Measurements from ENCODE around the gene CIT. TPM values are rescaled to one million over a fixed set of nuclear protein-coding genes. Genes with fewer than 3 reads are reported as not detected.

CIT gene, protein sequence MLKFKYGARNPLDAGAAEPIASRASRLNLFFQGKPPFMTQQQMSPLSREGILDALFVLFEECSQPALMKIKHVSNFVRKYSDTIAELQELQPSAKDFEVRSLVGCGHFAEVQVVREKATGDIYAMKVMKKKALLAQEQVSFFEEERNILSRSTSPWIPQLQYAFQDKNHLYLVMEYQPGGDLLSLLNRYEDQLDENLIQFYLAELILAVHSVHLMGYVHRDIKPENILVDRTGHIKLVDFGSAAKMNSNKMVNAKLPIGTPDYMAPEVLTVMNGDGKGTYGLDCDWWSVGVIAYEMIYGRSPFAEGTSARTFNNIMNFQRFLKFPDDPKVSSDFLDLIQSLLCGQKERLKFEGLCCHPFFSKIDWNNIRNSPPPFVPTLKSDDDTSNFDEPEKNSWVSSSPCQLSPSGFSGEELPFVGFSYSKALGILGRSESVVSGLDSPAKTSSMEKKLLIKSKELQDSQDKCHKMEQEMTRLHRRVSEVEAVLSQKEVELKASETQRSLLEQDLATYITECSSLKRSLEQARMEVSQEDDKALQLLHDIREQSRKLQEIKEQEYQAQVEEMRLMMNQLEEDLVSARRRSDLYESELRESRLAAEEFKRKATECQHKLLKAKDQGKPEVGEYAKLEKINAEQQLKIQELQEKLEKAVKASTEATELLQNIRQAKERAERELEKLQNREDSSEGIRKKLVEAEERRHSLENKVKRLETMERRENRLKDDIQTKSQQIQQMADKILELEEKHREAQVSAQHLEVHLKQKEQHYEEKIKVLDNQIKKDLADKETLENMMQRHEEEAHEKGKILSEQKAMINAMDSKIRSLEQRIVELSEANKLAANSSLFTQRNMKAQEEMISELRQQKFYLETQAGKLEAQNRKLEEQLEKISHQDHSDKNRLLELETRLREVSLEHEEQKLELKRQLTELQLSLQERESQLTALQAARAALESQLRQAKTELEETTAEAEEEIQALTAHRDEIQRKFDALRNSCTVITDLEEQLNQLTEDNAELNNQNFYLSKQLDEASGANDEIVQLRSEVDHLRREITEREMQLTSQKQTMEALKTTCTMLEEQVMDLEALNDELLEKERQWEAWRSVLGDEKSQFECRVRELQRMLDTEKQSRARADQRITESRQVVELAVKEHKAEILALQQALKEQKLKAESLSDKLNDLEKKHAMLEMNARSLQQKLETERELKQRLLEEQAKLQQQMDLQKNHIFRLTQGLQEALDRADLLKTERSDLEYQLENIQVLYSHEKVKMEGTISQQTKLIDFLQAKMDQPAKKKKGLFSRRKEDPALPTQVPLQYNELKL (N-terminal part only)
- 10 to 100 TPM in 1 of 2 donors, 1 to 10 TPM in 1; 1.7 to 24.7 TPM for total RNA-seq
- polyA plus RNA-seq = 1 to 10 TPM in 1 of 2 donors, under 1 TPM in 1; 0.31 to 2.0 TPM

DNA sequence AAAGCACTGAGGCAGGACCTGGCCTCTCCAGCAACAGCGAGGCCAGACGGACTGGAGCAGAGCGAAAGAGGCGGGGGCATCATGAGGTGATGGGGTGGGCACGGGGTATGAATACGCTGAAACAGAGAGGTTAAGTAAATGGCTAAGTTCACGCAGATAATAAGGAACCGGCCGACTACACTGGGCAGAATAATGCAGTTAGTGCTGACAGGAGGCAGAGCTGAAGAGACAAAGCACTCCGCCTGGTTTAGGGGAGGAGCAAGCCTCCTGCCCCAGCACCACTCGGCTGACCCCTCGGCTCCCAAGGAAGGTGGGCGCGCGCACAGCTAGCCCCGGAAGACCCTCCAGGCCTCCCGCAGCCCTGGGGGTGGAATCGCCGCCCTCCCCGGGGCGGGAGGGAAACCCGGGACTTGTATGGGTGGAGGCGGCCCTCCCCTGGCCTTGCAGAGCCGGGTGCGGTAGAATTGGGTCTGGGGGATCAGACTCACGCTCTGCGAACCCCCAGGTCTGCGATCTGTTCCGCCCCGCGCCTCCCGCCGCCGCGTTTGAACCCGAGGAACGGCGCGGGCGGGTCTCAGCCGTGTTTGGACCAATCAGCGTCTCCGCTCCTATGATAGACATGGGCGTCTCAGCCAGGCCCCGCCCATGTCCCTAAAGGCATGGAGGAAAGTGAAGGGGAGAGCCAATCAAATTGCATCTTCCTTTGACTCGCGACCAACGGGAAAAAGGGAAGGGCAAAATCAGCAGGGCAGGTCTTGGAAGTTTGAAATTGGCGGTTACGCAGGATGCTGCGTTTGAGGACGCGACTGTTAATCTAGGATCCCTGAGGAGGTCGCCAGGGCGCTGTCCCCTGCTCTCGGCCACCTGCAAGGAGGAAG, at the start of gene CIT:
Gene CIT (minus strand): TSS at position 560 of the 878 bp plus-strand sequence. CDS start 1,152 bp downstream, outside the sequence.
- TF ChIP-seq SP1 (IDR thresholded peaks at IDR 0.05) (peak; percentile 53), JUND (IDR thresholded peaks at IDR 0.05) (no peak), HNF4G (IDR thresholded peaks at IDR 0.05) (no peak), EGR1 (IDR thresholded peaks at IDR 0.05; ENCODE audit: low read depth in 2 of 2) (no peak)
- WGBS = 3% methylated on average over 56 of the region's 56 CpGs
- Histone ChIP-seq H3K4me1 (ENCODE audit: control insufficient read depth in 4 of 4, insufficient read depth in 4 of 4, low read length in 3 of 4) (peaks cover 0 to 7% (median 2%) of the 10 kb centered on the region in 4 donors), H3K9ac (ENCODE audit: low read depth in 1 of 2, low read length in 2 of 2) (no peak within 1 kb of the TSS), H3K36me3 (ENCODE audit: control insufficient read depth in 4 of 4, insufficient read depth in 3 of 4, low read depth in 1 of 4, low read length in 3 of 4) (no peaks in the 10 kb centered on the region), H3K4me3 (ENCODE audit: low read depth in 1 of 3, low read length in 3 of 3) (peak within 1 kb of the TSS; percentile 49 to 61 (median 56)), H3K27me3 (ENCODE audit: control insufficient read depth in 4 of 4, insufficient read depth in 4 of 4, low read length in 3 of 4) (no peaks in the 10 kb centered on the region), H3K9me3 (ENCODE audit: control insufficient read depth in 4 of 4, low read length in 3 of 4) (no peaks in the 10 kb centered on the region), H3K27ac (ENCODE audit: low read depth in 1 of 2, low read length in 2 of 2) (no peak within 1 kb of the TSS)
- peak; percentile 91 for DNase-seq (ENCODE audit: low spot score)

GRCh38 chr12:119925269-119925668, 48.1 kb upstream of the CIT start:
- no peak overlapping the region for H3K9ac ChIP-seq (ENCODE audit: low read depth in 1 of 2, low read length in 2 of 2)
- no peaks in the 10 kb centered on the region for H3K36me3 ChIP-seq (ENCODE audit: control insufficient read depth in 4 of 4, insufficient read depth in 3 of 4, low read depth in 1 of 4, low read length in 3 of 4)
- H3K9me3 ChIP-seq (ENCODE audit: control insufficient read depth in 4 of 4, low read length in 3 of 4) = no peaks in the 10 kb centered on the region
- no peaks in the 10 kb centered on the region for H3K4me1 ChIP-seq (ENCODE audit: control insufficient read depth in 4 of 4, insufficient read depth in 4 of 4, low read length in 3 of 4)
- H3K27me3 ChIP-seq (ENCODE audit: control insufficient read depth in 4 of 4, insufficient read depth in 4 of 4, low read length in 3 of 4) = no peaks in the 10 kb centered on the region
- no peak for DNase-seq (ENCODE audit: low spot score)
- H3K4me3 ChIP-seq (ENCODE audit: low read depth in 1 of 3, low read length in 3 of 3) = no peak overlapping the region
- H3K27ac ChIP-seq (ENCODE audit: low read depth in 1 of 2, low read length in 2 of 2) = no peak overlapping the region
- TF ChIP-seq SP1 (IDR thresholded peaks at IDR 0.05) (no peak), RAD21 (IDR thresholded peaks at IDR 0.05) (no peak), YY1 (IDR thresholded peaks at IDR 0.05) (no peak), RXRA (IDR thresholded peaks at IDR 0.05) (no peak), TAF1 (conservative IDR thresholded peaks at IDR 0.05) (no peak), ATF3 (IDR thresholded peaks at IDR 0.05) (no peak), MAX (IDR thresholded peaks at IDR 0.05) (no peak), JUND (IDR thresholded peaks at IDR 0.05) (no peak), HNF4A (conservative IDR thresholded peaks at IDR 0.05) (no peak), CTCF (IDR thresholded peaks at IDR 0.05; ENCODE audit: low read depth, low read length, missing input control) (no peak), FOXA1 (IDR thresholded peaks at IDR 0.05) (no peak), GABPA (IDR thresholded peaks at IDR 0.05 in 1 of 2, conservative IDR thresholded peaks at IDR 0.05 in 1 of 2) (no peak), NR2F2 (IDR thresholded peaks at IDR 0.05) (no peak), EGR1 (IDR thresholded peaks at IDR 0.05; ENCODE audit: low read depth in 2 of 2) (no peak), FOXA2 (IDR thresholded peaks at IDR 0.05) (no peak)
- TF ChIP-seq, protein P1, sequence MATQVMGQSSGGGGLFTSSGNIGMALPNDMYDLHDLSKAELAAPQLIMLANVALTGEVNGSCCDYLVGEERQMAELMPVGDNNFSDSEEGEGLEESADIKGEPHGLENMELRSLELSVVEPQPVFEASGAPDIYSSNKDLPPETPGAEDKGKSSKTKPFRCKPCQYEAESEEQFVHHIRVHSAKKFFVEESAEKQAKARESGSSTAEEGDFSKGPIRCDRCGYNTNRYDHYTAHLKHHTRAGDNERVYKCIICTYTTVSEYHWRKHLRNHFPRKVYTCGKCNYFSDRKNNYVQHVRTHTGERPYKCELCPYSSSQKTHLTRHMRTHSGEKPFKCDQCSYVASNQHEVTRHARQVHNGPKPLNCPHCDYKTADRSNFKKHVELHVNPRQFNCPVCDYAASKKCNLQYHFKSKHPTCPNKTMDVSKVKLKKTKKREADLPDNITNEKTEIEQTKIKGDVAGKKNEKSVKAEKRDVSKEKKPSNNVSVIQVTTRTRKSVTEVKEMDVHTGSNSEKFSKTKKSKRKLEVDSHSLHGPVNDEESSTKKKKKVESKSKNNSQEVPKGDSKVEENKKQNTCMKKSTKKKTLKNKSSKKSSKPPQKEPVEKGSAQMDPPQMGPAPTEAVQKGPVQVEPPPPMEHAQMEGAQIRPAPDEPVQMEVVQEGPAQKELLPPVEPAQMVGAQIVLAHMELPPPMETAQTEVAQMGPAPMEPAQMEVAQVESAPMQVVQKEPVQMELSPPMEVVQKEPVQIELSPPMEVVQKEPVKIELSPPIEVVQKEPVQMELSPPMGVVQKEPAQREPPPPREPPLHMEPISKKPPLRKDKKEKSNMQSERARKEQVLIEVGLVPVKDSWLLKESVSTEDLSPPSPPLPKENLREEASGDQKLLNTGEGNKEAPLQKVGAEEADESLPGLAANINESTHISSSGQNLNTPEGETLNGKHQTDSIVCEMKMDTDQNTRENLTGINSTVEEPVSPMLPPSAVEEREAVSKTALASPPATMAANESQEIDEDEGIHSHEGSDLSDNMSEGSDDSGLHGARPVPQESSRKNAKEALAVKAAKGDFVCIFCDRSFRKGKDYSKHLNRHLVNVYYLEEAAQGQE (IDR thresholded peaks at IDR 0.05) = no peak
- TF ChIP-seq, protein P2, sequence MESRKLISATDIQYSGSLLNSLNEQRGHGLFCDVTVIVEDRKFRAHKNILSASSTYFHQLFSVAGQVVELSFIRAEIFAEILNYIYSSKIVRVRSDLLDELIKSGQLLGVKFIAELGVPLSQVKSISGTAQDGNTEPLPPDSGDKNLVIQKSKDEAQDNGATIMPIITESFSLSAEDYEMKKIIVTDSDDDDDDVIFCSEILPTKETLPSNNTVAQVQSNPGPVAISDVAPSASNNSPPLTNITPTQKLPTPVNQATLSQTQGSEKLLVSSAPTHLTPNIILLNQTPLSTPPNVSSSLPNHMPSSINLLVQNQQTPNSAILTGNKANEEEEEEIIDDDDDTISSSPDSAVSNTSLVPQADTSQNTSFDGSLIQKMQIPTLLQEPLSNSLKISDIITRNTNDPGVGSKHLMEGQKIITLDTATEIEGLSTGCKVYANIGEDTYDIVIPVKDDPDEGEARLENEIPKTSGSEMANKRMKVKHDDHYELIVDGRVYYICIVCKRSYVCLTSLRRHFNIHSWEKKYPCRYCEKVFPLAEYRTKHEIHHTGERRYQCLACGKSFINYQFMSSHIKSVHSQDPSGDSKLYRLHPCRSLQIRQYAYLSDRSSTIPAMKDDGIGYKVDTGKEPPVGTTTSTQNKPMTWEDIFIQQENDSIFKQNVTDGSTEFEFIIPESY (IDR thresholded peaks at IDR 0.05) = no peak
